HCEC 1CT (cell line): ENCODE measurements around the gene MPHOSPH8.

Source experiments
- DNase-seq: peaks from one replicate; pipeline ENCODE4 v3.0.0-alpha.2; 2017

Gene MPHOSPH8

GRCh38 chr13:19633479-19634255, at the start of gene MPHOSPH8:
MPHOSPH8 (plus strand) TSS chr13:19633659; CDS start chr13:19633749, 90 bp downstream.
- peak; percentile 94 for DNase-seq

GRCh38 chr13:19586904-19587634, 46.4 kb upstream of the MPHOSPH8 start:
- peak; percentile 58 for DNase-seq

- peak; percentile 45 for DNase-seq
Observed at GRCh38 chr13:19587635-19588300, 45.7 kb upstream of the MPHOSPH8 start.

- no peak for DNase-seq
Observed at GRCh38 chr13:19589312-19589711, 44.1 kb upstream of the MPHOSPH8 start.

DNA sequence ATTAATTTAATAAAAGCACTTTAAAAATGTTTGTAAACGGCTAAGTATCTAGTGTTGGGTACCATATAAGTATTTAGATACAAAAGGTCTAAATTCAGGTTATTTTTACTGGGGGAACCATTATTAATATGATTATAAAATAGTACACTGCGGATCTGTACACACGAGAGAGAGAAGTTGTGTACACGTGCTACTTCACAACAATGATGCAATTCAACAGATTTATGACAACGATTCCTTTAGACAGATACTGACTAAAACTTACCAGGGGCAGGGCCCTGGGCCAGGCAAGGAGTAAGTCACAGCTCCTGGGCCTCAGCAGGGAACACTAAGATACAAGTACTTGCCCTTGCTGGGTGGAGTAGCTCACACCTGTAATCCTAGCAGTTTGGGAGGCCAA, 43.0 kb upstream of the MPHOSPH8 start:
- no peak for DNase-seq

DNA sequence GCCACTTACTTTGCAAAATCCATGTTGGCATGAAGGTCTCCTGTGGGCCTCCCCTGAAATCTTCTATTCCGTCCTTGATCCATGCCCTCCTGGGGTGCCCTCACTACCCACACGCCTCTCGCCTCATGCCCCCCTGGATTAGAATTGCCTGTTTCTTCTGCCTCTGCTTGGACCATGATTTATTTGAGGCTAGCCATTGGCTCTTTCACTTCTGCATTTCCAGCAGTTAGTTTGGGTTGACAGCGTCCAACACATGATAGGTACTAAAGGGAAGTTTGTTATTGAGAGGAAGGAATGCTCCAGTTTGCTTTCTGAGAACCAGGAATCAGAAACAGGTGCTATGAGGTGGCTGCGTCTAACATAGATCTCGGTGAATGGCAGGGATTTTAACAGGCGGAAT, 41.6 kb upstream of the MPHOSPH8 start:
- no peak for DNase-seq

DNA sequence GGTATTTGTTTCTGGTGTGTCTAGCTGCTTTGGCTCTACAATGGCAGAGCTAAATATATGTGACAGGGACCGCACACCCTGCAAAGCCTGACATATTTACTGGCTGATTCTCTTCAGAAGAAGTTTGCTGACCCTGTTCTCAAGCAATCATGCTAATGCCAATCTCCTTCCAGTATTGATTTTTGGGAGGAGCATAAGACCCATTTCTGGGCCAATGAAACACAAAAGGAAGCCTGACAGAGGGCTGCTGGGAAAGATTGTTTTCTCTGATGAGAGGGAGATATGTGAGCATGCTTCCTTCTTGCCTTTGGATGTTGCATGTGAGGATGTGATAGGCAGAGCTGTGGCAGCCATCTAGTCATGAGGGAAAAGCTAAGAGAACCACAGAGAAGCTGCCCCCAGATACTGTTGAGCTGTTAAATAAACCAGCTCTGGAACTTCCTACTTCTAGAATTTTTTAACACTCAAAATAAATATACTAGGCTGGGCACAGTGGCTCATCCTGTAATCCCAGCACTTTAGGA, 40.7 kb upstream of the MPHOSPH8 start:
- no peak for DNase-seq

DNA sequence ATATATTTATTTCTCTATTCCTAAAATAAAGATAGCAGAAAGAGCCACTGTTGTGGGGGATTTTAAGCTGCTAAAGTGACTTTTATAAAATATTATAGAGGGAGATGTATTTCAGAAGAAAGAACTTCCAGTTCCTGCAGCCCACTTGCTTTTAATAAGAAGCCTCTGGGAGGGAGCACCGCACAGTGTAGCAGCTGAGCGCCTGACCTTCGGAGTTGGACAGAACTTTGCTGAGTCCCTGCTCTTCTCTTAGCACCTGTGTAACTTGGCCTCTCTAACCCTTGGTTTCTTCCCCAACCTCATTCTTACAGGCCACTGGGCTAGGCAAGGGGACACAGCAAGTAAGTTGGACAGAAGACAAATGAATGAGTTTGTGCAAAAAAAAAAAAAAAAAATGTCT, 37.4 kb upstream of the MPHOSPH8 start:
- no peak for DNase-seq

DNA sequence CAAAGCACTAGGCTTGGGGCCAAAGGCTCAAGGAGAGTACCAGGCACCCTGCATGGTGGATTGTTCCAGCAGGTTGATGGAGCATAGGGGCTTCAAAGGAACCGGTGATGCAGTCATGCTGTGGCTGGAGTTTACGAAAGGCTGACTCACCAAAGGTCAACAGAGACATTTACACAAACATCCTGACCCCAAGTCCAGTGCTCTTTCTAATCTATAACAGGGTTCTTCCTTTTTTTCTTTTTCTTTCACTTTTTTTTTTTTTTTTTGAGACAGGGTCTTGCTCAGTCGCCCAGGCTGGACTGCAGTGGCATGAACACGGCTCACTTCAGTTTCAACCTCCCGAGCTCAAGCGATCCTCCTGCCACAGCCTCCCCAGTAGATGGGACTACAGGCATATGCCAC, 36.5 kb upstream of the MPHOSPH8 start:
- DNase-seq = peak; percentile 76

GRCh38 chr13:19597523-19597922, 35.9 kb upstream of the MPHOSPH8 start:
- DNase-seq = peak; percentile 82

GRCh38 chr13:19601749-19602725, 31.4 kb upstream of the MPHOSPH8 start:
- DNase-seq = peak; percentile 39

DNA sequence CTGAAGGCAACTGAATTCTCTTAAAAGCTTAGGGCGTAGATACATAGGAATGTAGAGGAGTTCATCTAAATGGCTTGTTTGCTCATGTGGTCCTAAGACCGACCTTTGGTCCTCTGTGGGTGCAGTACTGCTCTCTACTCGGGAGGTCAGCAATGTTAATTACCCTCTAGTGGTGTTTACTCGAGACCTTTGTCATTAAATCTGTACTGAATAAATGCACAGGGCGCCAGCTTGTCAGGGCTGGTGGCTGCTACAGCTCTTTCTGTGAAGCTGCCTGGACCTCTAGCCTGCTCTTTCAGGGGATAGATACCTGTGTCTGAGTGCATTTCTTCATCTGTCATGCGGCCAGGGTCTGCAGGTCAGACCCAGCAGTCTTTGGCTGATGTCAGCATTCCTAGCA, 29.2 kb upstream of the MPHOSPH8 start:
- no peak for DNase-seq

DNA sequence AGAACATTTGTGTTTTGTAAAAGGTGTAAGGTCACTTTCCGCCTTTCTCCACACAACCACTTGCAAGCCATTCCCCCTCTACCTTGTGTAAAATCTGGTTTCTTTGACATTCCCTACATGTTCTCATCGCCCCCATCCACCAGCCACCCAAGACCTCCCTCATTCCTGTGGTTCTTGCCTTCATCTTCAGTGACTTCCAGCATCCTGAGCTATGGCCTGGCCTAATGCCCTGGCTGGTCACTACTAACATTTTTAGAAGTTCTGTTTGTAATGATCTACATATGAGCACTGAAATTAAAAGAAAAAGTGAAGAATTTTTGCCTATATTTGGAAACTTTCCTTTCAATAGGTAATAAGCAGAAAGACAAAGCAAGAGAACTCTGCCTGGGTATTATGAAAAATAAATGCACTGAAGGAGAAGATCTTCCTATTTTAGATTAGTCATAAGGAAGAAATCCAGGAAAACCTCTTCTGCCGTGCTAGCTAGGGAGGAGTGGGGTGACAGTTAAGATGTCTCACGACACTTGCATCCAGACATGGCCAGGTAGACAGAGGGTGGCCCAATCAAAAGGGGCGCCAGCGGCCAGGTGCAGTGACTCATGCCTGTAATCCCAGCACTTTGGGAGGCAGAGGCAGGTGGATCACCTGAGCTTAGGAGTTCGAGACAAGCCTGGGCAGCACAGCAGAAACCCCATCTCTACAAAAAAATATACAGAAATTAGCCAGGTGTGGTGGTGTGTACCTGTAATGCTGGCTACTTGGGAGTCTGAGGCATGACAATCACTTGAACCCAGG, 28.1 kb upstream of the MPHOSPH8 start:
- no peak for DNase-seq

- peak; percentile 44 for DNase-seq
Observed at GRCh38 chr13:19606152-19606551, 27.3 kb upstream of the MPHOSPH8 start.

DNA sequence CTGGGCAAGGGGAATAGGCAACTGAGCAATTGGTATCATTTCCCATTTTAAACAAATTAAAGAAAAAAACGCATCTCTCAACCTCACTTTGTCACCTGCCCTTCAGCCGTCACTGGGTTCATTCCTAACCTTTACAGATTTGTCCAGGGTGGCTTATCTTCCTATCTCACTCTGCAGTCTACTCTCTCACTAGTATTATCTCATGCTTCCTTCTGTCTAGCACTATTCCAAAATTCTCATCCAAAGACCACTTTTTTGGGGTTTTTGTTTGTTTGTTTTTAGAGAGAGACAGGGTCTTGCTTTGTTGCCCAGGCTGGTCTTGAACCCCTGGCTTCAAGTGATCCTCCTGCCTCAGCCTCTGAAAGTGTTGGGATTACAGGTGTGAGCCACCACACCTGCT, 26.7 kb upstream of the MPHOSPH8 start:
- no peak for DNase-seq

DNA sequence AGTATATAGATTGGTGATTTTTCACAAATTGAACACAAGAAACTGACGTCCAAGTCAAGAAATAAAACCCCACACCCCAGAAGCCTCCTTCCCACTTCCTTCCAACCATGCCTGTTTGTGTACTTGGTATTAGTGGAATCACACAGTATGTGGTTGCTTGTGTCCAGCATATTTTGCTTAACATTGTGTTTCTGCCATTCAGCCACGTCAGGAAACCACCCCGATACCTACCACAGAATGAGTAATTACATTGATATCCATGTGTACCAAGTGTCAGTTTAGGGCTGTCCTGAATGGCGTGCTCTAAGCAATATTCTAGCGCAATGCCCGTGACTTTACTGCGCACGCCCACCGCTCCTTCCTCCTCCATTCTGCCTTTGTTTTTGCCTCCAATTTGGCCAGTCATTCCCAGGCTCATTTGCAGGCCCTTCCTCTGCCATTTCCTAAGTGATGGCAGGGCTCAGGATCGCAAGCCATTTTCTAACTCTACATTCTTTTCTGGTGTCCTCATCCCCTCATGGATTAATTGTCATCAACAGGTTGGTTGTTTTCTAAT, 25.9 kb upstream of the MPHOSPH8 start:
- DNase-seq = no peak

GRCh38 chr13:19618977-19619376, 14.5 kb upstream of the MPHOSPH8 start:
- DNase-seq = peak; percentile 37

GRCh38 chr13:19622193-19622592, 11.3 kb upstream of the MPHOSPH8 start:
- DNase-seq = no peak

DNA sequence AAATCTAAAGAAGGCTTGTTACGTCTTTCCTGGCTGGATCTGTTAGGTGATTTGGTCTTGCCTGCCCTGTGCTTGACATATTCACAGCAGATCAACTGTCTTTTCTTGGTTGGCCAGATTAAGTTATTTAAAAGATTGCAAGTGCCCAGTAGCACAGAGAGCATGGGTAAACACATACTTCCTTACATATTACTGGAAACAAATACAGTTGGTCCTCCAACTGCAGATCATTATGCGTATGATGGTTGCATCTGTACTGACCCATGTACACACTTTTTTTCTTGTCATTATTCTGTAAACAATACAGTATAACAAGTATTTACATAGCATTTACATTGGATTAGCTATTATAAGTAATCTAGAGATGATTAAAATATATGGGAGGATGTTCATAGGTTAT, 9.2 kb upstream of the MPHOSPH8 start:
- no peak for DNase-seq

DNA sequence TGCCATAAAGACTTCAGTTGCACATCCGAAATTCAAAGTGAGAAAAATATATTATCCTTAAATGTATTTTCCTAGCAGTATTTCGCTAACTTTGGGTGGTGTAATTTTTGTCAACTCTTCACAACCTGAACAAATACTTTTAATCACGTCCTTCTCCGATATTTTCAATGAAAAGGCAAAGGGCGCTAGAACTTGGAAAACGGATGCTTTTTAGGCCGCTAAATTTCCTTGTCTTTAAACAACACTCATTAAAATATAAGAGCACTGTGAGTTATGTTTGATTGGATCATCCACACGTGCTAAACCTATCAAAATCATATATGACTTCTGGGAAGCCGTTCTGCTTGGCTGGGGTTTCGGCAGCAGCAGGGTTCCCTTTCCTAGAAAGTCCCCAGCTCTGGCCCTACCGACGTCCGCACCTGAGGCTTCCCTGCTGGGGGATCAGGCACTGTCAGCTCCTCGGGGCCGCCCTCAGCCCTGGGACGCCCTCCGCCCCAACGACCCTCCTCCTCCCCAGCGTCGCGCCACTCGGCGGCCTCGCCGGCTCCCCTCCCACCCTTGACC, 462 bp upstream of the MPHOSPH8 start:
- DNase-seq = no peak

- DNase-seq = peak; percentile 40
Observed at GRCh38 chr13:19634256-19634740, 839 bp downstream of the MPHOSPH8 start.
